ENCODE measurements around the gene BFSP1.

Gene BFSP1

GRCh38 chr20:17556837-17557674, 25.9 kb upstream of the BFSP1 start:
- DNase-seq, result peak; percentile 88

GRCh38 chr20:17555106-17555505, 23.9 kb upstream of the BFSP1 start:
- DNase-seq, result no peak

- DNase-seq, result no peak
These were observed 18.0 kb upstream of the BFSP1 start for GRCh38 chr20:17549131-17549530.

GRCh38 chr20:17545127-17545526, 13.9 kb upstream of the BFSP1 start:
- no peak for DNase-seq

- DNase-seq, result no peak
These were observed 12.5 kb upstream of the BFSP1 start for GRCh38 chr20:17543531-17544131.

- no peak for DNase-seq
These were observed 11.8 kb upstream of the BFSP1 start for GRCh38 chr20:17542993-17543412.

- no peak for DNase-seq
These were observed 11.3 kb upstream of the BFSP1 start for GRCh38 chr20:17542481-17542880.

GRCh38 chr20:17541996-17542395, 10.8 kb upstream of the BFSP1 start:
- DNase-seq, result no peak

- DNase-seq, result no peak
These were observed 10.4 kb upstream of the BFSP1 start for GRCh38 chr20:17541596-17541995.

- DNase-seq, result no peak
These were observed 7.5 kb upstream of the BFSP1 start for GRCh38 chr20:17538517-17539170.

GRCh38 chr20:17537959-17538358, 6.8 kb upstream of the BFSP1 start:
- no peak for DNase-seq

GRCh38 chr20:17536944-17537444, 5.8 kb upstream of the BFSP1 start:
- DNase-seq, result peak; percentile 56

- DNase-seq, result no peak
These were observed 2.9 kb upstream of the BFSP1 start for GRCh38 chr20:17534077-17534476.

GRCh38 chr20:17533396-17533795, 2.2 kb upstream of the BFSP1 start:
- DNase-seq, result peak; percentile 78

- no peak for DNase-seq
These were observed 466 bp upstream of the BFSP1 start for GRCh38 chr20:17531665-17532025.

- no peak for DNase-seq
These were observed 1.0 kb downstream of the BFSP1 start for GRCh38 chr20:17530153-17530552.

GRCh38 chr20:17529586-17529985, 1.6 kb downstream of the BFSP1 start:
- DNase-seq, result no peak

- DNase-seq, result peak; percentile 61
These were observed 5.5 kb downstream of the BFSP1 start for GRCh38 chr20:17525650-17526049.

- DNase-seq, result no peak
These were observed 6.0 kb downstream of the BFSP1 start for GRCh38 chr20:17525132-17525531.

GRCh38 chr20:17524560-17524959, 6.6 kb downstream of the BFSP1 start:
- DNase-seq, result no peak

- no peak for DNase-seq
These were observed 7.9 kb downstream of the BFSP1 start for GRCh38 chr20:17523326-17523725.

- DNase-seq, result no peak
These were observed 8.7 kb downstream of the BFSP1 start for GRCh38 chr20:17522528-17522927.

- DNase-seq, result no peak
These were observed 10.6 kb downstream of the BFSP1 start for GRCh38 chr20:17520583-17520982.
